ENCODE data around the gene PLEKHG1. TPM values are rescaled to one million over a fixed set of nuclear protein-coding genes. Genes with fewer than 3 reads are reported as not detected.
A peak's percentile ranks its signal among the peaks of the same experiment; 100 is the strongest.

Gene PLEKHG1
- total and polyA plus RNA-seq, 3 donors from 2014 or later: 16.1 to 130 (median 104) TPM

DNA sequence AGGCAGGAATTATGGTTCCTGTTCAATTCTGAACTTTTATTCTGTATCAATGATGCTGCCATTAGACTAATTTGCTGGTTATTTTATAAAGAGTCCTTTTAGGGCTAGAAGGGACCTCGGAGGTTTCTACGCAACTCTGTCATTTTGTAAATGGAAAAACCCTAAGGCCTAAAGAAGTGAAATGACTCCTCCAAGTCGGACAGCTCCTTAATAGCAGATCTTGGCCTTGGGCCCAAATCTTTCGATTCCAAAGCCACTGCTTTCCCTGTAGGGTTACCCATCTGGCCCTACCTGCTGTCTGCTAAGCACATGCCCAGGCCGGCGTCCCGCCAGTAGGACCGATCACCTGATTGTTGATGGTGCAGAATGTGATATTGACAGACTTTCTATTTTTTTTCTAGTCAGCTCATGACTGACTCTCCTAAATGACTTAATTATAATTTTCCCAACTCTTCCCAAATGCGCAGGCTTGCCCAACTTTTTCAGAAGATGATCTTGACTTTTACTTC is 40.2 kb downstream of the PLEKHG1 start:
- Histone ChIP-seq H3K27ac (no peak overlapping the region), H3K36me3 (ENCODE audit: low read depth, missing control alignments) (no peaks in the 10 kb centered on the region), H3K27me3 (no peaks in the 10 kb centered on the region), H3K4me3 (no peak overlapping the region), H3K9me3 (no peaks in the 10 kb centered on the region), H3K4me1 (no peaks in the 10 kb centered on the region)
- intact Hi-C loops (cut with DNase I; ENCODE audit: low total_unique reads): no loop called here
- WGBS, 2 donors: 85 to 95% methylated on average over 9 of the region's 9 CpGs
- DNase-seq: no peak
- TF ChIP-seq, protein P1, sequence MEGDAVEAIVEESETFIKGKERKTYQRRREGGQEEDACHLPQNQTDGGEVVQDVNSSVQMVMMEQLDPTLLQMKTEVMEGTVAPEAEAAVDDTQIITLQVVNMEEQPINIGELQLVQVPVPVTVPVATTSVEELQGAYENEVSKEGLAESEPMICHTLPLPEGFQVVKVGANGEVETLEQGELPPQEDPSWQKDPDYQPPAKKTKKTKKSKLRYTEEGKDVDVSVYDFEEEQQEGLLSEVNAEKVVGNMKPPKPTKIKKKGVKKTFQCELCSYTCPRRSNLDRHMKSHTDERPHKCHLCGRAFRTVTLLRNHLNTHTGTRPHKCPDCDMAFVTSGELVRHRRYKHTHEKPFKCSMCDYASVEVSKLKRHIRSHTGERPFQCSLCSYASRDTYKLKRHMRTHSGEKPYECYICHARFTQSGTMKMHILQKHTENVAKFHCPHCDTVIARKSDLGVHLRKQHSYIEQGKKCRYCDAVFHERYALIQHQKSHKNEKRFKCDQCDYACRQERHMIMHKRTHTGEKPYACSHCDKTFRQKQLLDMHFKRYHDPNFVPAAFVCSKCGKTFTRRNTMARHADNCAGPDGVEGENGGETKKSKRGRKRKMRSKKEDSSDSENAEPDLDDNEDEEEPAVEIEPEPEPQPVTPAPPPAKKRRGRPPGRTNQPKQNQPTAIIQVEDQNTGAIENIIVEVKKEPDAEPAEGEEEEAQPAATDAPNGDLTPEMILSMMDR (IDR thresholded peaks at IDR 0.05): no peak
- TF ChIP-seq POLR2A (IDR thresholded peaks at IDR 0.05): no peak

DNA sequence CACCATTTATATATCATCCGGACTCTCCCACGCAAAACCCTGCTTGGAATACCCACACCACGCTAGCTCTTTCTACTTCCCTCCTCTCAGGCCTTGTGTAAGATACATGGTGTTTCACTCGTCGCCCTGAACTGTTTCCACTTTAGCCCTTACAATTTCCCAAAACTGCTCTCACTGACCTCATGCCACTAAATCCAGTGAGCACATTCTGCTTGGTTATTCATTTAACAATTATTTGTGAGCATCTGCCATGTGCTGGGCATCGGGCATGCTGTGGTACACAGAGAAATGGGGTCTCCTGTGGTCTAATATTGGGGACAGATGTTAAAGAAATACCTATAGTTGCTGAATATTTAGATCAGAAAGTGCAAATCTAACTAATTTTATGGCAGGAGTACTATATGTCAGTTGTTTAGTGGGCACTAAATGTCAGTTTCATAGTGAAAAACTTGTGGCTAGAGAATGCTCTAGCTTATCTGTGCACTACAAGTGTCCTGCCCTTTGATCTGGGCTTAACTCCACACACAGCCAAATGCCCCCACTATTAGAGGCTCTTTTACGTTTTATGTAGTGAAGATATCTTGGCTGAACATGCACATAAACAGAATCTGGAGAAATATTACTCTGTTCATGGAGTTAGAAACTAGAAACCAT is 41.0 kb downstream of the PLEKHG1 start:
- Histone ChIP-seq H3K27me3 (no peaks in the 10 kb centered on the region), H3K9me3 (no peaks in the 10 kb centered on the region), H3K4me1 (no peaks in the 10 kb centered on the region), H3K36me3 (ENCODE audit: low read depth, missing control alignments) (no peaks in the 10 kb centered on the region), H3K27ac (peak overlapping the region in 1 of 2 donors; percentile 3), H3K4me3 (no peak overlapping the region)
- no peak for DNase-seq
- no peak for TF ChIP-seq POLR2A (IDR thresholded peaks at IDR 0.05)
- TF ChIP-seq, protein P1 (IDR thresholded peaks at IDR 0.05): no peak
- WGBS, 2 donors: 75 to 83% methylated on average over 7 of the region's 7 CpGs
- intact Hi-C loops (cut with DNase I; ENCODE audit: low total_unique reads): no loop called here

DNA sequence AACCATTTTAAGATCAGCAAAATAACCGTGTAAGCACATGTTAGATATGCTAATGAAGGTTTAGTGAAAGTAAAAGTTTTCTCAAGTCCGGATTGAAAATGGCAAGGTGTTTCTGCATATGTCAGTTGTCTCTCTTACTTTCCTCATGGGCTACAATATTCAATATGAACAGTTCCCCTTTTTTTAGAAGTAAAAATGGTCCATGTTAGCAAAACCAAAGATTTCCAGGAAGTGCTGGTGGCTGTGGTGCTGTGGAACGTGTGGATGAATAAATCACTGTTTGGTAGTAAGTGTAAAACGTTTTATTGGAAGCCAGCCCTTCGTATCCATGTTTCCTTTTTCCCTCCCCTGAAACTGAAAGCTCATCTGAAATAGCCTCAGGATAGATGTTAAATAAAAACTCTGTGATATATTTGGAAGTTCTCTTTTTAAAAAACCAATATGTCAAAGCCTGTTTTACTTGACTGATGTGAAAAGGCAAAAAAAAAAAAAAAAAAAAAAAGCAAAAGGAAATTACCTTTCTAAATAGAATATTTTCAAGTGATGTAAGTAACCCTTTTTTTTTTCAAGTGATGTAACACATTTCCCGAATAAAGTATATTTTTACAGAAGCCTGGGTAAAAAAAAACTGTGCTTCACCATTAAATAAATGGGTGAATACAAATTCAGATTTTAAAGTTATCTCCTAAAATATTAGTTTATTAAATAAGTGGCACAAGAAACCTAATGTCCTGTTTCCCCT is 41.9 kb downstream of the PLEKHG1 start:
- 31 to 44% methylated on average over 6 of the region's 6 CpGs for WGBS, 2 donors
- no peaks in the 10 kb centered on the region for H3K9me3 ChIP-seq
- H3K4me3 ChIP-seq: no peak overlapping the region
- H3K27ac ChIP-seq: peak overlapping the region in 1 of 2 donors; percentile 3
- TF ChIP-seq, protein P1 (IDR thresholded peaks at IDR 0.05): no peak
- TF ChIP-seq POLR2A (IDR thresholded peaks at IDR 0.05): no peak
- no peak for DNase-seq
- H3K36me3 ChIP-seq (ENCODE audit: low read depth, missing control alignments): no peaks in the 10 kb centered on the region
- H3K4me1 ChIP-seq: no peaks in the 10 kb centered on the region
- intact Hi-C loops (cut with DNase I; ENCODE audit: low total_unique reads): no loop called here
- no peaks in the 10 kb centered on the region for H3K27me3 ChIP-seq

DNA sequence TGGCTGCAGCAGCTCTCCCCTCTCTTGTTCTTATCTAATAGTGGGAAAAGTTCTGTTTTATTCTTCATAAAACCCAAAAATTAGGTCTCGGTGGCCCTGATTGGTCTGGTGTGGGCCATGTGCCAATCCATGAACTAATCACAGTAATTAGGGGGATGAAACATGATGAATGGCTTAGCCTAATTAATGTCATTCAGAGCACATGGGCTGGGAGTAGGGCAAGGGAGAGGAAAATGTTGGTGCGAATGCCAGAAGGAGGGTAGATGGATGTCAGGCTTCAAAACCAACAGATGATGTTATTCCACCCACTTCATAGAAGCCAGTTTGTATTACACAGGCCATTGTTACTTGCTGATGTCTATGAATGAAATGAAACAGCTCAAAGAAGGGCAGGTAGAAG is 46.5 kb downstream of the PLEKHG1 start:
- Histone ChIP-seq H3K4me1 (no peaks in the 10 kb centered on the region), H3K27me3 (no peaks in the 10 kb centered on the region), H3K27ac (no peak overlapping the region), H3K36me3 (ENCODE audit: low read depth, missing control alignments) (no peaks in the 10 kb centered on the region), H3K9me3 (no peaks in the 10 kb centered on the region), H3K4me3 (no peak overlapping the region)
- DNase-seq: no peak
- TF ChIP-seq, protein P1 (IDR thresholded peaks at IDR 0.05): no peak
- TF ChIP-seq POLR2A (IDR thresholded peaks at IDR 0.05): no peak
- 89 to 93% methylated on average over 2 of the region's 2 CpGs for WGBS, 2 donors
- intact Hi-C loops (cut with DNase I; ENCODE audit: low total_unique reads): no loop called here

Measured in testis (tissue), 3 donors.